ENCODE data around the gene RPS4Y1.

The RPS4Y1 gene

GRCh38 chrY:2874211-2874610, 32.8 kb downstream of the RPS4Y1 start:
- peaks cover 6% of the 10 kb centered on the region; the same call in 1 of the 2 replicates for H3K9me3 ChIP-seq (ENCODE audit: insufficient read depth, low read depth, low read length)
- H3K9ac ChIP-seq (ENCODE audit: low read depth, low read length), result no peak overlapping the region
- no peak overlapping the region for H3K27ac ChIP-seq (ENCODE audit: low read depth, low read length)
- H3K36me3 ChIP-seq (ENCODE audit: insufficient read depth, low read length), result no peaks in the 10 kb centered on the region
- no peaks in the 10 kb centered on the region for H3K4me1 ChIP-seq (ENCODE audit: insufficient read depth, low read length)
- 100% methylated on average over 1 of the region's 1 CpG for WGBS
- no peaks in the 10 kb centered on the region for H3K27me3 ChIP-seq (ENCODE audit: insufficient read depth, low read length)
- H3K4me3 ChIP-seq (ENCODE audit: low read length), result no peak overlapping the region

GRCh38 chrY:2883561-2883960, 42.2 kb downstream of the RPS4Y1 start:
- 77% methylated on average over 1 of the region's 1 CpG for WGBS

GRCh38 chrY:2885880-2886279, 44.5 kb downstream of the RPS4Y1 start:
- H3K36me3 ChIP-seq (ENCODE audit: insufficient read depth, low read length), result no peaks in the 10 kb centered on the region
- no peaks in the 10 kb centered on the region for H3K9me3 ChIP-seq (ENCODE audit: insufficient read depth, low read depth, low read length)
- 70% methylated on average over 3 of the region's 3 CpGs for WGBS

More at GRCh38 chrY:2883561-2883960, 42.2 kb downstream of the RPS4Y1 start:
- Histone ChIP-seq H3K36me3 (ENCODE audit: insufficient read depth, low read length) (no peaks in the 10 kb centered on the region), H3K27ac (ENCODE audit: low read depth, low read length) (no peak overlapping the region), H3K9me3 (ENCODE audit: insufficient read depth, low read depth, low read length) (no peaks in the 10 kb centered on the region), H3K4me3 (ENCODE audit: low read length) (no peak overlapping the region), H3K9ac (ENCODE audit: low read depth, low read length) (no peak overlapping the region), H3K27me3 (ENCODE audit: insufficient read depth, low read length) (no peaks in the 10 kb centered on the region), H3K4me1 (ENCODE audit: insufficient read depth, low read length) (peaks cover 20% of the 10 kb centered on the region; the same call in 1 of the 2 replicates)

GRCh38 chrY:2887386-2887785, 46.0 kb downstream of the RPS4Y1 start:
- WGBS, result 69% methylated on average over 4 of the region's 5 CpGs
- Histone ChIP-seq H3K4me3 (ENCODE audit: low read length) (no peak overlapping the region), H3K27ac (ENCODE audit: low read depth, low read length) (peak overlapping the region; percentile 69; the same call in 1 of the 2 replicates)

More at GRCh38 chrY:2885880-2886279, 44.5 kb downstream of the RPS4Y1 start:
- H3K27me3 ChIP-seq (ENCODE audit: insufficient read depth, low read length), result no peaks in the 10 kb centered on the region
- H3K9ac ChIP-seq (ENCODE audit: low read depth, low read length), result no peak overlapping the region
- H3K4me1 ChIP-seq (ENCODE audit: insufficient read depth, low read length), result peaks cover 22% of the 10 kb centered on the region; the same call in 1 of the 2 replicates
- peak overlapping the region; percentile 41; the same call in 1 of the 2 replicates for H3K27ac ChIP-seq (ENCODE audit: low read depth, low read length)
- no peak overlapping the region for H3K4me3 ChIP-seq (ENCODE audit: low read length)

GRCh38 chrY:2887955-2888354, 46.6 kb downstream of the RPS4Y1 start:
- H3K4me3 ChIP-seq (ENCODE audit: low read length), result no peak overlapping the region
- no peaks in the 10 kb centered on the region for H3K9me3 ChIP-seq (ENCODE audit: insufficient read depth, low read depth, low read length)
- no peaks in the 10 kb centered on the region for H3K27me3 ChIP-seq (ENCODE audit: insufficient read depth, low read length)
- peak overlapping the region; percentile 69; the same call in 1 of the 2 replicates for H3K27ac ChIP-seq (ENCODE audit: low read depth, low read length)
- WGBS, result 45% methylated on average over 3 of the region's 3 CpGs
- H3K4me1 ChIP-seq (ENCODE audit: insufficient read depth, low read length), result peaks cover 22% of the 10 kb centered on the region; the same call in 1 of the 2 replicates
- peak overlapping the region; percentile 31; the same call in 1 of the 2 replicates for H3K9ac ChIP-seq (ENCODE audit: low read depth, low read length)
- H3K36me3 ChIP-seq (ENCODE audit: insufficient read depth, low read length), result no peaks in the 10 kb centered on the region

More at GRCh38 chrY:2887386-2887785, 46.0 kb downstream of the RPS4Y1 start:
- Histone ChIP-seq H3K9me3 (ENCODE audit: insufficient read depth, low read depth, low read length) (no peaks in the 10 kb centered on the region), H3K36me3 (ENCODE audit: insufficient read depth, low read length) (no peaks in the 10 kb centered on the region), H3K9ac (ENCODE audit: low read depth, low read length) (peak overlapping the region; percentile 31; the same call in 1 of the 2 replicates), H3K27me3 (ENCODE audit: insufficient read depth, low read length) (no peaks in the 10 kb centered on the region), H3K4me1 (ENCODE audit: insufficient read depth, low read length) (peaks cover 22% of the 10 kb centered on the region; the same call in 1 of the 2 replicates)

GRCh38 chrY:2893471-2893870, 52.1 kb downstream of the RPS4Y1 start:
- WGBS, result no CpG with 5 or more reads among the region's 1 CpG
- Histone ChIP-seq H3K27me3 (ENCODE audit: insufficient read depth, low read length) (no peaks in the 10 kb centered on the region), H3K4me1 (ENCODE audit: insufficient read depth, low read length) (peaks cover 8% of the 10 kb centered on the region; the same call in 1 of the 2 replicates), H3K4me3 (ENCODE audit: low read length) (no peak overlapping the region), H3K27ac (ENCODE audit: low read depth, low read length) (no peak overlapping the region), H3K9me3 (ENCODE audit: insufficient read depth, low read depth, low read length) (no peaks in the 10 kb centered on the region), H3K36me3 (ENCODE audit: insufficient read depth, low read length) (no peaks in the 10 kb centered on the region), H3K9ac (ENCODE audit: low read depth, low read length) (no peak overlapping the region)

GRCh38 chrY:2896050-2896449, 54.6 kb downstream of the RPS4Y1 start:
- 96% methylated on average over 1 of the region's 2 CpGs for WGBS
- H3K9ac ChIP-seq (ENCODE audit: low read depth, low read length), result no peak overlapping the region

GRCh38 chrY:2907356-2907755, 66.0 kb downstream of the RPS4Y1 start:
- Histone ChIP-seq H3K4me3 (ENCODE audit: low read length) (no peak overlapping the region), H3K36me3 (ENCODE audit: insufficient read depth, low read length) (no peaks in the 10 kb centered on the region), H3K27me3 (ENCODE audit: insufficient read depth, low read length) (no peaks in the 10 kb centered on the region), H3K4me1 (ENCODE audit: insufficient read depth, low read length) (no peaks in the 10 kb centered on the region), H3K9ac (ENCODE audit: low read depth, low read length) (no peak overlapping the region), H3K9me3 (ENCODE audit: insufficient read depth, low read depth, low read length) (no peaks in the 10 kb centered on the region), H3K27ac (ENCODE audit: low read depth, low read length) (no peak overlapping the region)
- WGBS, result no CpG with 5 or more reads among the region's 1 CpG

More at GRCh38 chrY:2896050-2896449, 54.6 kb downstream of the RPS4Y1 start:
- Histone ChIP-seq H3K4me1 (ENCODE audit: insufficient read depth, low read length) (0 out of 2 replicates have a peak, but pooled peaks cover 6% of the 10 kb centered on the region), H3K4me3 (ENCODE audit: low read length) (no peak overlapping the region), H3K27me3 (ENCODE audit: insufficient read depth, low read length) (no peaks in the 10 kb centered on the region), H3K36me3 (ENCODE audit: insufficient read depth, low read length) (no peaks in the 10 kb centered on the region), H3K27ac (ENCODE audit: low read depth, low read length) (no peak overlapping the region), H3K9me3 (ENCODE audit: insufficient read depth, low read depth, low read length) (no peaks in the 10 kb centered on the region)

- Histone ChIP-seq H3K4me1 (ENCODE audit: insufficient read depth, low read length) (no peaks in the 10 kb centered on the region), H3K36me3 (ENCODE audit: insufficient read depth, low read length) (no peaks in the 10 kb centered on the region)
Observed at GRCh38 chrY:2913066-2913815, 71.8 kb downstream of the RPS4Y1 start.

More at GRCh38 chrY:2913066-2913815, 71.8 kb downstream of the RPS4Y1 start:
- H3K27ac ChIP-seq (ENCODE audit: low read depth, low read length), result no peak overlapping the region
- H3K27me3 ChIP-seq (ENCODE audit: insufficient read depth, low read length), result no peaks in the 10 kb centered on the region
- H3K4me3 ChIP-seq (ENCODE audit: low read length), result no peak overlapping the region
- H3K9ac ChIP-seq (ENCODE audit: low read depth, low read length), result no peak overlapping the region
- no peaks in the 10 kb centered on the region for H3K9me3 ChIP-seq (ENCODE audit: insufficient read depth, low read depth, low read length)

All from HUES64 (cell line).